NCI-H2196 treated with DMSO at 0.1 percent for 48 hours (cell line): Measurements from ENCODE around the gene SEMA4G.

Source experiments
- DNase-seq: peaks from one replicate; lab custom pipeline; 2025; ENCODE audit not compliant: unreplicated experiment; lab: John Stamatoyannopoulos, UW

Gene SEMA4G

GRCh38 chr10:101007099-101007711, 37.9 kb downstream of the SEMA4G start:
- DNase-seq: no peak

GRCh38 chr10:101007915-101008822, 38.9 kb downstream of the SEMA4G start:
- DNase-seq: no peak

- DNase-seq: no peak
Measured at GRCh38 chr10:101008823-101009423, 39.6 kb downstream of the SEMA4G start.

GRCh38 chr10:101010329-101010728, 41.0 kb downstream of the SEMA4G start:
- DNase-seq: no peak

- no peak for DNase-seq
Measured at GRCh38 chr10:101011517-101012423, 42.5 kb downstream of the SEMA4G start.

- DNase-seq: peak; percentile 16
Measured at GRCh38 chr10:101012525-101013364, 43.4 kb downstream of the SEMA4G start.

GRCh38 chr10:101013365-101013825, 44.1 kb downstream of the SEMA4G start:
- DNase-seq: no peak

GRCh38 chr10:101014230-101014884, 45.1 kb downstream of the SEMA4G start:
- no peak for DNase-seq

- no peak for DNase-seq
Measured at GRCh38 chr10:101014966-101015581, 45.8 kb downstream of the SEMA4G start.

GRCh38 chr10:101015582-101015973, 46.3 kb downstream of the SEMA4G start:
- DNase-seq: no peak

- no peak for DNase-seq
Measured at GRCh38 chr10:101016814-101017213, 47.5 kb downstream of the SEMA4G start.

- DNase-seq: no peak
Measured at GRCh38 chr10:101018118-101018599, 48.9 kb downstream of the SEMA4G start.

GRCh38 chr10:101018600-101019439, 49.5 kb downstream of the SEMA4G start:
- DNase-seq: peak; percentile 50
